ENCODE data around the gene C1QTNF6.
A peak's percentile ranks its signal among the peaks of the same experiment; 100 is the strongest.
"Not testable (repeated sequence)": the region's sequence is repeated elsewhere in the genome, so short reads cannot be mapped to it uniquely, and the experiment has no call there.

Gene C1QTNF6

GRCh38 chr22:37176464-37177061 lies 11.5 kb downstream of the C1QTNF6 start:
- no peak for DNase-seq (ENCODE audit: low spot score)

- DNase-seq (ENCODE audit: low spot score) = no peak
Measured at GRCh38 chr22:37175414-37176281, 12.4 kb downstream of the C1QTNF6 start.

- no peak for DNase-seq (ENCODE audit: low spot score)
Measured at GRCh38 chr22:37174964-37175363, 13.1 kb downstream of the C1QTNF6 start.

- DNase-seq (ENCODE audit: low spot score) = no peak
Measured at GRCh38 chr22:37173709-37174108, 14.3 kb downstream of the C1QTNF6 start.

GRCh38 chr22:37172266-37173245 lies 15.5 kb downstream of the C1QTNF6 start:
- DNase-seq (ENCODE audit: low spot score) = no peak

GRCh38 chr22:37171662-37172061 lies 16.4 kb downstream of the C1QTNF6 start:
- DNase-seq (ENCODE audit: low spot score) = no peak

- DNase-seq (ENCODE audit: low spot score) = not testable (repeated sequence)
Measured at GRCh38 chr22:37170689-37171405, 17.2 kb downstream of the C1QTNF6 start.

- DNase-seq (ENCODE audit: low spot score) = no peak
Measured at GRCh38 chr22:37169947-37170688, 17.9 kb downstream of the C1QTNF6 start.

GRCh38 chr22:37169406-37169805 lies 18.6 kb downstream of the C1QTNF6 start:
- DNase-seq (ENCODE audit: low spot score) = no peak

- no peak for DNase-seq (ENCODE audit: low spot score)
Measured at GRCh38 chr22:37167981-37168647, 19.9 kb downstream of the C1QTNF6 start.

GRCh38 chr22:37167176-37167980 lies 20.7 kb downstream of the C1QTNF6 start:
- DNase-seq (ENCODE audit: low spot score) = no peak

- DNase-seq (ENCODE audit: low spot score) = peak; percentile 92
Measured at GRCh38 chr22:37166675-37167066, 21.4 kb downstream of the C1QTNF6 start.

- DNase-seq (ENCODE audit: low spot score) = no peak
Measured at GRCh38 chr22:37165940-37166674, 21.9 kb downstream of the C1QTNF6 start.

GRCh38 chr22:37165066-37165465 lies 23.0 kb downstream of the C1QTNF6 start:
- no peak for DNase-seq (ENCODE audit: low spot score)

- no peak for DNase-seq (ENCODE audit: low spot score)
Measured at GRCh38 chr22:37164505-37164887, 23.6 kb downstream of the C1QTNF6 start.

GRCh38 chr22:37163575-37164504 lies 24.2 kb downstream of the C1QTNF6 start:
- DNase-seq (ENCODE audit: low spot score) = no peak

GRCh38 chr22:37163096-37163489 lies 25.0 kb downstream of the C1QTNF6 start:
- no peak for DNase-seq (ENCODE audit: low spot score)

All from COLO829 (cell line).